ENCODE data around the gene NPIPA3.
"Not testable (repeated sequence)": the region's sequence is repeated elsewhere in the genome, so short reads cannot be mapped to it uniquely, and the experiment has no call there.

The NPIPA3 gene

DNA sequence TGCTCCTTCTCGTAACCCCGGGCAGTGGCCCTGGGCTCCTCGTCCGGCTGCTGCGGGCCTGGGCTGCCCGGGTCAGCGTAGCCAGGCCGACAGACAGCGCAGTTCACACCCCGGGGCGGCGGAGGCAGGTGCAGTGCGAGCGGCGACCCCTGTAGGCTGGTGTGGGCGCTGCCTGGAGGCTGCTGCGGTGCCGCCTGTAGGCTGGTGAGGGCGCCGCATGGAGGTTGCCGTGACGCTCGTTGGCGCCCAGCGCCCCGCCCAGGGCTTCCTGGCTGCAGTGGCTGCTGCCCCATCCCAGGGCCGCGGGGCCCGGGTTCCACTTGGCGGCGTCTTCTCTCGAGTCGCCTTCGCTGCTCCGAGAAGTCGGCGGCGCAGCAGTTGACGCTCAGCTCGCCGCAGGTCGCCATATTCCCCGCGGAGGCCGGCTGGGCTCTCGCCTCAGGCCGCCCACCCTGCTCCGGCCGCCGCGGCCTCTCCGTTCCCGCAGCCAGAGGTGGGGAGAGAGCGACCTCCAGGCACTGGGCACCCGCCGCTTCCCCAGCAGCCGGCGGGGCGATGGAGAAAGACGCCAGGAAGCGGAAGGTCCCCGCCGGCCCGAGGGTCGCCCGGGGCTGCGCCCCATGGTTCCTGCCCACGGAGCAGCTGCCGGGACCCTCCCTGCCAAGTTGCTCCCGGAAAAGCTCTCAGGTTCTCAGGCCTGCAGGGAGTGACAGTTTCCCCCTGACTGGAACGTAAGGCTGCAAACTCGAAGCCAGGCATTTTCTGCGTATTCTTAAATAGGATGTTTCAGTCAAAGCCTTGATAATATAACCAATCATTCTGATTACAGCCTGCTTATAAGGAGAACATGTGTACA is 39.3 kb downstream of the NPIPA3 start, which contains the start of gene NPIPA2:
Gene NPIPA2 (plus strand): TSS at position 261 of the 856 bp plus-strand sequence. CDS start 5,533 bp downstream, outside the sequence.
- DNase-seq = not testable (repeated sequence)

DNA sequence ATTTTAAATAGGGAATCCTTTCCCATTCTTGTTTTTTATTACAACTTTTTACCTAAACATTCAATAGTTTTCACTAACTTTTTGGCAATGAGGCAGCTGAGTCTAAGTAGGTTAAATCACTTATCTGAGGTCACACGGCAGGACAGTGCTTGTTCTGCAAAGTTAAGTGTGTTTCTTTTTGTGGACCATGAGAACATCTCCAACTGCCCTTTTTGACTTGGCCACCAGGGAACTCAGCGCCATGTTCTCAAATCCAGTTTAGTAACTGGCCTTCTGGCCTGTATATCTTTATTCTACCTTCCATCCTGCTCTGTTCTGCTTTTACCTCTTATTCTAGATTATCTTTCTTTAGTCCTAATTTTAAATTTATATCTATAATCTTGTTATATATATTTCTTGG is 70.4 kb downstream of the NPIPA3 start:
- DNase-seq = not testable (repeated sequence)

DNA sequence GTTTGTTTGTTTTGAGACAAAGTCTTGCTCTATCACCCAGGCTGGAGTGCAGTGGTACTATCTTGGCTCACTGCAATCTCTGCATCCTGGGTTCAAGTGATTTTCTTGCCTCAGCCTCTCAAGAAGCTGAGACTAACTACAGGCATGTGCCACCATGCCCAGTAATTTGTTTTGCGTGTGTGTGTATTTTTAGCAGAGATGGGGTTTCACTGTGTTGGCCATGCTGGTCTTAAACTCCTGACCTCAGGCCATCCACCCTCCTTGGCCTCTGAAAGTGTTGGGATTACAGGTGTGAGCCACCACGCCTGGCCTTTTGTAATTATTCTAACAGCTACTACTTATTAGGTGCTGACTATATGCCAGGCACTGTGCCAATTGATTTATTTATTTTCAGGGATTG is 72.4 kb downstream of the NPIPA3 start:
- not testable (repeated sequence) for DNase-seq

Measured in activated CD4-positive, alpha-beta T cell treated with anti-CD3 and anti-CD28 coated beads, Interleukin-2, amount 50 U/mL, for 4 hours (primary cell).